Panc1 (cell line): ENCODE measurements around the gene NME4. TPM values are rescaled to one million over a fixed set of nuclear protein-coding genes. Genes with fewer than 3 reads are reported as not detected.

Source experiments
- ATAC-seq: fragments of 200-7000 bp; cut with Tn5 transposase; 2 replicates; pipeline ENCODE4 v1.9.1; 2020; ENCODE audit warnings: mild to moderate bottlenecking, moderate library complexity
- BruUV-seq: library from RNA; stranded (reverse); fragments of 400-500 nt; replicated peaks from 2 replicates; lab custom pipeline; 2021; lab: Mats Ljungman, UMichigan
- CTCF ChIA-PET: fragments of 300-600 bp; sonication (Branson Sonifier 250); formaldehyde crosslinking; loops from one replicate; lab custom pipeline; 2022; ENCODE audit warnings: antibody characterized with exemption; lab: Charles Lee
- POLR2A ChIA-PET: fragments of 300-600 bp; sonication (Branson Sonifier 250); formaldehyde crosslinking; loops from one replicate; lab custom pipeline; 2022; ENCODE audit warnings: antibody characterized with exemption; lab: Charles Lee
- DNase-seq: peaks from one replicate; pipeline ENCODE4 v3.0.0-alpha.2; 2010; ENCODE audit warnings: low read depth, low spot score
- H3K27ac ChIP-seq: 2 replicates; pipeline ENCODE4 v1.5.1; 2011; ENCODE audit warnings: mild to moderate bottlenecking, low read length, inconsistent platforms
- H3K27me3 ChIP-seq: fragments of 200-500 bp; sonication (Bioruptor generic); 2 replicates; pipeline ENCODE4 v1.6.0; 2014; ENCODE audit warnings: low read length, inconsistent platforms; ENCODE audit not compliant: control insufficient read depth, insufficient read depth
- H3K36me3 ChIP-seq: fragments of 200-500 bp; sonication (Bioruptor generic); 2 replicates; pipeline ENCODE4 v1.5.1; 2014; ENCODE audit warnings: inconsistent platforms, mild to moderate bottlenecking, low read length, moderate library complexity; ENCODE audit not compliant: control insufficient read depth, insufficient read depth
- H3K4me1 ChIP-seq: 2 replicates; pipeline ENCODE4 v1.5.1; 2011; ENCODE audit warnings: inconsistent platforms, mild to moderate bottlenecking, low read length, moderate library complexity; ENCODE audit not compliant: control insufficient read depth, insufficient read depth
- H3K4me3 ChIP-seq, 2 experiments: 2 replicates each; pipeline ENCODE4 v1.5.1; 2011 to 2012; ENCODE audit warnings: low read depth in 2 of 2, low read length in 2 of 2, mild to moderate bottlenecking in 2 of 2, inconsistent platforms in 1 of 2, moderate library complexity in 1 of 2
- H3K9me3 ChIP-seq: fragments of 200-500 bp; sonication (Bioruptor generic); 2 replicates; pipeline ENCODE4 v1.5.1; 2014; ENCODE audit warnings: low read depth, mild to moderate bottlenecking, inconsistent platforms, low read length, moderate library complexity; ENCODE audit not compliant: control insufficient read depth, insufficient read depth
- POLR2AphosphoS5 ChIP-seq: IDR thresholded peaks from 2 replicates; pipeline ENCODE4 v1.6.1; 2012; ENCODE audit warnings: mild to moderate bottlenecking, low read depth, low read length, moderate library complexity
- SIN3A ChIP-seq: IDR thresholded peaks from 2 replicates; pipeline ENCODE4 v1.6.1; 2012; ENCODE audit warnings: low read depth, mild to moderate bottlenecking, low read length, moderate library complexity, borderline replicate concordance; ENCODE audit not compliant: insufficient read depth
- TCF7L2 ChIP-seq: IDR thresholded peaks from 2 replicates; pipeline ENCODE4 v1.6.1; 2011; ENCODE audit warnings: mild to moderate bottlenecking, low read depth, low read length, inconsistent platforms
- in situ Hi-C: cut with HindIII; loops from 2 replicates; pipeline ENCODE4 v1.10.0; 2016; ENCODE audit warnings: low sequenced_read_pairs, low pct_unique_long_range_greater_than_20kb
- intact Hi-C: fragments of 100-400 bp; cut with micrococcal nuclease; formaldehyde crosslinking; loops from one replicate; pipeline ENCODE4 v1.10.0; 2022; ENCODE audit not compliant: unreplicated experiment
- total RNA-seq: library from RNA; stranded (reverse); gene quantifications from one replicate; pipeline ENCODE4 v1.2.1, GENCODE V29; 2021; ENCODE audit not compliant: unreplicated experiment
- TF ChIP-seq, protein P1 (sequence below): fragments of 450-650 bp; IDR thresholded peaks from 2 replicates; pipeline ENCODE4 v1.5.1; 2017; ENCODE audit warnings: mild to moderate bottlenecking
- TF ChIP-seq, protein P2 (sequence below), 2 experiments: IDR thresholded peaks; 2 replicates each; pipeline ENCODE4 v1.6.1; 2011 to 2012; ENCODE audit warnings: low read depth in 2 of 2, control low read depth in 1 of 2, low read length in 1 of 2, mild to moderate bottlenecking in 1 of 2, moderate library complexity in 1 of 2; ENCODE audit not compliant: insufficient read depth in 1 of 2

The NME4 gene
- total RNA-seq, 1 experiment from 2014 or later = 500 TPM

DNA sequence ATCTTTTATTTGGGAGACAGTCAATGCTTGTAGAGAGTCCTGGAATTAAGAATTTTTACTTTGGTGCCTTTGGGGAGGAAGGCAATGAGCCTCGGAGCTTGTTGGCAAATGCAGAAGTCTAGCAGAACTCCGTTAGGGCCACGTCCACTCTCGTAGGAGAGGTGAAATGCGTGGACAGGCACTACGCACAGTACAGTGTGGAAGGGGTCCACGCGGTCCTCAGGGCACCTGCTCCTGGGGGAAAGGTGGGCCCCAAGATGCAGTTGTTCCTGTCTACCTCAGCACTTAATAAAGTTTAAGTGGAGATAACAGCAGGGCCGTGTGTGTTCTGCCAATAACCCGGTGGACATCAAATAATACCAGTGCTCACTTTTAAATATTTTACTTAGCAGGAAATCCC lies 30.3 kb downstream of the NME4 start:
- BruUV-seq = TSS peak; percentile 88
- ChIA-PET CTCF (no interaction called here), POLR2A (interaction anchor here (0.6 kb wide), 1 partner anchor 103 kb away, joined by 6 read pairs; no protein-coding TSS in a partner anchor)
- Histone ChIP-seq H3K9me3 (no peaks in the 10 kb centered on the region), H3K27ac (peak overlapping the region; percentile 57), H3K4me3 (peak overlapping the region; percentile 64 to 77), H3K36me3 (no peaks in the 10 kb centered on the region), H3K27me3 (no peaks in the 10 kb centered on the region), H3K4me1 (peaks cover 28% of the 10 kb centered on the region)
- no peak for DNase-seq
- intact Hi-C loops (no loop called here), in situ Hi-C loops (no loop called here)
- no peak for TF ChIP-seq POLR2AphosphoS5
- TF ChIP-seq SIN3A = no peak
- TF ChIP-seq TCF7L2 = no peak
- TF ChIP-seq, protein P1, sequence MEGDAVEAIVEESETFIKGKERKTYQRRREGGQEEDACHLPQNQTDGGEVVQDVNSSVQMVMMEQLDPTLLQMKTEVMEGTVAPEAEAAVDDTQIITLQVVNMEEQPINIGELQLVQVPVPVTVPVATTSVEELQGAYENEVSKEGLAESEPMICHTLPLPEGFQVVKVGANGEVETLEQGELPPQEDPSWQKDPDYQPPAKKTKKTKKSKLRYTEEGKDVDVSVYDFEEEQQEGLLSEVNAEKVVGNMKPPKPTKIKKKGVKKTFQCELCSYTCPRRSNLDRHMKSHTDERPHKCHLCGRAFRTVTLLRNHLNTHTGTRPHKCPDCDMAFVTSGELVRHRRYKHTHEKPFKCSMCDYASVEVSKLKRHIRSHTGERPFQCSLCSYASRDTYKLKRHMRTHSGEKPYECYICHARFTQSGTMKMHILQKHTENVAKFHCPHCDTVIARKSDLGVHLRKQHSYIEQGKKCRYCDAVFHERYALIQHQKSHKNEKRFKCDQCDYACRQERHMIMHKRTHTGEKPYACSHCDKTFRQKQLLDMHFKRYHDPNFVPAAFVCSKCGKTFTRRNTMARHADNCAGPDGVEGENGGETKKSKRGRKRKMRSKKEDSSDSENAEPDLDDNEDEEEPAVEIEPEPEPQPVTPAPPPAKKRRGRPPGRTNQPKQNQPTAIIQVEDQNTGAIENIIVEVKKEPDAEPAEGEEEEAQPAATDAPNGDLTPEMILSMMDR = no peak
- TF ChIP-seq, protein P2, sequence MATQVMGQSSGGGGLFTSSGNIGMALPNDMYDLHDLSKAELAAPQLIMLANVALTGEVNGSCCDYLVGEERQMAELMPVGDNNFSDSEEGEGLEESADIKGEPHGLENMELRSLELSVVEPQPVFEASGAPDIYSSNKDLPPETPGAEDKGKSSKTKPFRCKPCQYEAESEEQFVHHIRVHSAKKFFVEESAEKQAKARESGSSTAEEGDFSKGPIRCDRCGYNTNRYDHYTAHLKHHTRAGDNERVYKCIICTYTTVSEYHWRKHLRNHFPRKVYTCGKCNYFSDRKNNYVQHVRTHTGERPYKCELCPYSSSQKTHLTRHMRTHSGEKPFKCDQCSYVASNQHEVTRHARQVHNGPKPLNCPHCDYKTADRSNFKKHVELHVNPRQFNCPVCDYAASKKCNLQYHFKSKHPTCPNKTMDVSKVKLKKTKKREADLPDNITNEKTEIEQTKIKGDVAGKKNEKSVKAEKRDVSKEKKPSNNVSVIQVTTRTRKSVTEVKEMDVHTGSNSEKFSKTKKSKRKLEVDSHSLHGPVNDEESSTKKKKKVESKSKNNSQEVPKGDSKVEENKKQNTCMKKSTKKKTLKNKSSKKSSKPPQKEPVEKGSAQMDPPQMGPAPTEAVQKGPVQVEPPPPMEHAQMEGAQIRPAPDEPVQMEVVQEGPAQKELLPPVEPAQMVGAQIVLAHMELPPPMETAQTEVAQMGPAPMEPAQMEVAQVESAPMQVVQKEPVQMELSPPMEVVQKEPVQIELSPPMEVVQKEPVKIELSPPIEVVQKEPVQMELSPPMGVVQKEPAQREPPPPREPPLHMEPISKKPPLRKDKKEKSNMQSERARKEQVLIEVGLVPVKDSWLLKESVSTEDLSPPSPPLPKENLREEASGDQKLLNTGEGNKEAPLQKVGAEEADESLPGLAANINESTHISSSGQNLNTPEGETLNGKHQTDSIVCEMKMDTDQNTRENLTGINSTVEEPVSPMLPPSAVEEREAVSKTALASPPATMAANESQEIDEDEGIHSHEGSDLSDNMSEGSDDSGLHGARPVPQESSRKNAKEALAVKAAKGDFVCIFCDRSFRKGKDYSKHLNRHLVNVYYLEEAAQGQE (IDR thresholded peaks at IDR 0.05; ENCODE audit: insufficient read depth in 1 of 2, low read depth in 2 of 2, low read length in 1 of 2) = no peak
- ATAC-seq = no peak

DNA sequence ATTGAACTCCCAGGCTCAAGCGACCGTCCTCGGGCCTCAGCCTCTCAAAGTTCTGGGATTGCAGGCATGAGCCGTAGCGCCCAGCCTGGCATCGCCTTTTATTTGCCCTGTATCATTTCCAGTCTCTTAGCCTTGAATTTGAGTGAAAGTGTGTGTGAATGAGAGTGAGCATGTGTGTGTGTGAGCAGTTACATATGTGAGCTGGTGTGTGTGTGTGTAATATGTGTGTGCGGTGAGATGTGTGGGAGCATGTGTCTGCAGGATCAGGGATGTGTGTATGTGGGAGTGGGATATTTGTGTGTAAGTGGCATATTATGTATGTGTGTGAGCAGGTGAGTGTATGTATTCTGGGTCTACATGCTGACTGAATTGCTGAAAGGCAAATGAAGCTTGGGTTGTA lies 33.9 kb downstream of the NME4 start:
- ChIA-PET POLR2A (no interaction called here), CTCF (no interaction called here)
- no peaks in the 10 kb centered on the region for H3K36me3 ChIP-seq
- peaks cover 17% of the 10 kb centered on the region for H3K4me1 ChIP-seq
- no peaks in the 10 kb centered on the region for H3K27me3 ChIP-seq
- in situ Hi-C loops = no loop called here
- no peaks in the 10 kb centered on the region for H3K9me3 ChIP-seq
- H3K4me3 ChIP-seq = no peak overlapping the region
- no TSS peak for BruUV-seq
- intact Hi-C loops = no loop called here
- DNase-seq (no peak), ATAC-seq (no peak)
- TF ChIP-seq SIN3A = no peak
- TF ChIP-seq, protein P1 = no peak
- TF ChIP-seq TCF7L2 = no peak
- TF ChIP-seq, protein P2 (IDR thresholded peaks at IDR 0.05; ENCODE audit: insufficient read depth in 1 of 2, low read depth in 2 of 2, low read length in 1 of 2) = no peak
- no peak for TF ChIP-seq POLR2AphosphoS5
- no peak overlapping the region for H3K27ac ChIP-seq
